Activated CD4-positive, alpha-beta T cell treated with anti-CD3 and anti-CD28 coated beads, Interleukin-2, amount 50 U/mL, for 24 hours (primary cell): ENCODE data around the gene HLX.

Source experiments
- DNase-seq, 2 donors: peaks; one replicate each; pipeline ENCODE4 v3.0.0-alpha.2; 2020; ENCODE audit warnings: low read depth in 1 of 2, low spot score in 1 of 2

HLX gene

DNA sequence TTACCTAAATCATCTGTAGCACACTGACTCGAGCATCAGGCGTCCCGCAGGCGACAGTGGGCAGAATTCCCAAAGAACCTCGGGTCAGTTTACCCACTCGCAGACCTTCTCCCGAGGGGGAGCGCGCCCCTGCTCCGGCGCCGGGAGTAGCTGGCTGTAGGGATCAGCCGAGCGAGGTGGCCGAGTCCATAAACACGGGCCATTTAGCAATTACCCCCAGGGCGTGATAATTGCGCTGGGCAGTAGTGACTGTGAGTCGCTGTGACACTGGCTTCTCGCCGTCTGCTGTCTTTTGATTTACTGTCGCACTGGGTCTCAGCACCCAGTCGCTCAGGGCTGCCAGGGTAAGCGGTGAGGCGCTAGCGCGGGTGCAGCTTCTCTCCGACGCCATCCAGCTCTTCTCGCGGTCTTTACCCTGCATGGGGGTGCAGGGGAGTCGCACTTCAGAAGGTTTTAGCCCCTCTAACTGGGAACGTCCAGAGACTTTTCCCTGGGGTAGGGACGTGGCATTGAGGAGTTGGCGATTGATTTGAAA, 16.2 kb downstream of the HLX start:
- DNase-seq, result no peak

GRCh38 chr1:220896092-220896491, 16.8 kb downstream of the HLX start:
- no peak for DNase-seq

GRCh38 chr1:220900842-220901241, 21.6 kb downstream of the HLX start:
- DNase-seq, result no peak

- DNase-seq, result no peak
Observed at GRCh38 chr1:220901881-220902280, 22.6 kb downstream of the HLX start.

DNA sequence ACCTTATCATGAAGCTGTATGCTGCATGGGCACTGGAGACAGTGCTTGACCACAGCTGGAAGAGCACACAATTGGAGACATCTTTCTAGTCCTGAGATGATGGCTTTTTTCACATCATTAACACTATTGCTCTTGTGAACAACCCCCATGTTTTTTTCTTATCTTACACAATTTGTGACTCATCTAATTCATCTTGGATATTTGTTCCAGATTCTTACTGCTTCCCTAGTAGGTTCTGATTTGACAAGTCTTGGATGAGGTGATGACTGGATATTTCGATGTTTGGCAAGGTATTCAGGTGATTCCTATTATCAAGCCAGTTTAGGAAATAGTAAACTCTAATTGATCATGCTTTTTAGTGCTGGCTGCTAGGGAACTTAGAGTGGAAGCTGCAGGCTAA, 23.7 kb downstream of the HLX start:
- no peak for DNase-seq

DNA sequence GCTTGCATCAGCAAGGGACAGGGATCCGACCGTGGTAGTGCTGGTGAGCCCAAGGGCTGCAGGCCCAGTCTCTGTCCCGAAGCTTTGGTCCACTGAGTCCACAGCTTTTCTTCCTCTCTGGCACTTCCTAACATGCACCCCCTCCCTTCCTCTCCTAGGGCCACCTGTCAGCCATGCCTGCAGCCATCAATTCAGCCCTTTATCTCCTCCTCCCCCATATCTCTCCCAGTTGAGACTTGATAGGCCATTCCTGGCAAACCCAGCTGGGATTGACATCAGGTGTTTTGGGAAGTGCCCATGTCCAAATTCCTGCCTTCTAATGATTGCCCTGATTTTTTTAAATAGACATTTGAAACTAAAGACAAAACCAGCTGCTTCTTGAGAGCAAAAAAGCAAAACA, 25.6 kb downstream of the HLX start:
- DNase-seq, result no peak

DNA sequence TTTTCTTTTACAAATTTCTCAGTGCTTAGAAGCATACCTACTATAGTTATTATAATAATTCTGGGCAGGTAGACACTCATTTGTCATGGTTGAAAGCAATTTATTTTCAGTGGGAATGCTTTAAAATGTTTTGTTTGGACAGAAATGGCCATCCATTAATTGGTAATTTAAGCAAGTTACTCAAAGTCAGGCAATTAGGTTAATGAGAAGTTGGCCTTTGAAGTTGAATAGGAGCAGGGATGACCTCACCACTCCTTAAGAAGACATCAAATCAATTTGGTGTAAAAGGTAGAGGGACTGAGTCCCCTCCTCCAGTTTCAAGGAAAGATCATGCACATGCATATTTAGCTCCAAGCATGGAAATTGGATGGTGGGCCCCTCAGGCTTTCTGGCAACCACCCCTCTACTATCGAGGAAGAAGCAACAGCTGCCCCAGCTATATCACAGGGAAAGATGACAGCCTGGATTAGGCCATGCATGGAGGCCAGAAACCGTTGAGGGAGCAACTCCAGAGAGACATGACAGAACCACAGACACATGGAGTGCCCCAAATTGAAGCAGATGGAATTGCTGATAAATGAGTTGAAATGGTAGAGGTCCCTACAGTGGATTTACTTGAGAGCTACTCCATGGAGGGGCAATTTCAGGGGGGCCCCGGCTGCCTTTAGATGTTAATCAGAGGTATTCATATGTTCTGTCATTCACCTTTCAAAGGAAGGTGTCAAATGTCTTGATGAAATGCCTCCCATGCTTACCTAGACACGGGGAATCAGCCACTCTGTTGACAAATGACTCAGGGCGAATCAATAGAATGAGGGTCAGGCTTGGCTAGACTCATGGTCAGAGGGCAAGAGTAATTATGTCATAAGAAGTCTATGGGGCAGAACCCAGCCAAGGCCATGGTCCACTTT, 26.7 kb downstream of the HLX start:
- no peak for DNase-seq

DNA sequence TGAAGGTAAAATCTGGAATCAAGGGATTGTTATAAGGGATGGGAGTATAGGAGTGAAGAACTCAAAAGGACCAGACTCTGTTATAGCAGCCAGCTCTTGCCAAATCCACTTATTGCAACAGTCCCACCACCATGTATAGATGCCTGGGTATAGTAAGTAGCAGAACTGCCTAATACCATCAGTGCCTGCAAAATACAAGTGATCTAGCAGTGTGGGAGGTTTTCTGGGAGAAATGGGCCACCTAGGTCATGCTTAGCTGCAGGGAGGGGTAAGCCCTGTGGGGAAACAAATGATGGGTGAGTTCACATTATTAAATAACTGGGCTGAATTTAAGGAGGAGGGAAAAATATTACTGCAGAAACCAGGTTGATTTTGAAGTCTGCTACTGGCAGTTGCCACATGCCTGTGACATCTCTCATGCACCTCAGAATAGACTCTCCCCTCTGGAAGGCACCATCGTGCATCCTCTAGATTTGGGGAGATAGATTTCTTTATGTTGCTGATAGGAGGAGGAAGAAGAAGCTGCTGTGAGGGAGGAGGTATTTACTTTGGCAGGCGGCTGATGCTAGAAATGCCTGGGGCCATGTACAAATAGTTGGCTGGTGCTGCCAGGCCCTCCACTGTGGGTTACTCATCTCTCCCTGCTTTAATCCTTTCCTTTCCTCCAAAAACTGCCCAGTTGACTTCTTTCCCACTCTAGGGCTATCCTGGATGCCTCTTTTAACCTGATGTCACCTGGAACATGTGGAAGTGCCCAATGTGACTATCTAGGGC, 27.5 kb downstream of the HLX start:
- DNase-seq, result no peak

GRCh38 chr1:220908757-220909156, 29.5 kb downstream of the HLX start:
- no peak for DNase-seq

DNA sequence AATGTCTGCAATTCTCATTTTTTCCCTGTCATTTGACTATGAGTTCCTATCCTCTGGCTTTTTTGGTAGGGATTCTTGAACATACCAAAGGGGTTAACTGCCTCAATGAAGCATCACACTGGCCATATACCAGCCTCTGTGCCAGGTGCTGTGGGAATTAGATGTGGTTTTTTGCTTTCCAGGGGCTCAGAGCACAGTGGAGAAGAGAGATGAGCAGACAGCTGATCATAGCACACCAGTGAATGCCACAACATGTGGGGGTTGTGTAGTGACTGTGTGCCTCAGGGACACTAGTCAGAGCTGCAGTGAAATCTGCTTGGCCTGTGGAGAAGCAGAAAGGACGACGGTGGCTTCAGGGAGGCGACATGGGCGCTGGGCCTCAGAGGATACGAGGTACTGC, 30.8 kb downstream of the HLX start:
- DNase-seq, result no peak

- no peak for DNase-seq
Observed at GRCh38 chr1:220914283-220915116, 35.3 kb downstream of the HLX start.

- DNase-seq, result no peak
Observed at GRCh38 chr1:220915117-220915440, 35.8 kb downstream of the HLX start.

GRCh38 chr1:220915954-220916353, 36.7 kb downstream of the HLX start:
- no peak for DNase-seq

DNA sequence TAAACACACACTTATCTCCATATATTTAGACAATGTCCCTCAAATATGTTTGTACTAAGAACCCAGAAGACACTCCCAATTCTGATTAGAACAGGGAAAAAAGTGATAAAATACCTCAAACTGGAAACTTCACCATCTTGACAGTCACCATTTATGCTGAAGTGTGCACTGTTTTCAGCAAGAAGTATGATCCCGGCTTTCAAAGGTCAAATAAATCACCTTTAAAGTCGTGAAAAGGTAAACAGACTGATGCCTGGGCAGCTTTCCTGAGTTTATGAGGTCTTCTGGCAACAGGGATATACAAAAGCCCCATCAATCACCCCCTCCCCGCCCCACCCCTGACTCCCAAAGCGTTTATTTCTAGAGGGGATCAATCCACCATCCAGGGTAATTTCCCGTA, 37.9 kb downstream of the HLX start:
- no peak for DNase-seq

DNA sequence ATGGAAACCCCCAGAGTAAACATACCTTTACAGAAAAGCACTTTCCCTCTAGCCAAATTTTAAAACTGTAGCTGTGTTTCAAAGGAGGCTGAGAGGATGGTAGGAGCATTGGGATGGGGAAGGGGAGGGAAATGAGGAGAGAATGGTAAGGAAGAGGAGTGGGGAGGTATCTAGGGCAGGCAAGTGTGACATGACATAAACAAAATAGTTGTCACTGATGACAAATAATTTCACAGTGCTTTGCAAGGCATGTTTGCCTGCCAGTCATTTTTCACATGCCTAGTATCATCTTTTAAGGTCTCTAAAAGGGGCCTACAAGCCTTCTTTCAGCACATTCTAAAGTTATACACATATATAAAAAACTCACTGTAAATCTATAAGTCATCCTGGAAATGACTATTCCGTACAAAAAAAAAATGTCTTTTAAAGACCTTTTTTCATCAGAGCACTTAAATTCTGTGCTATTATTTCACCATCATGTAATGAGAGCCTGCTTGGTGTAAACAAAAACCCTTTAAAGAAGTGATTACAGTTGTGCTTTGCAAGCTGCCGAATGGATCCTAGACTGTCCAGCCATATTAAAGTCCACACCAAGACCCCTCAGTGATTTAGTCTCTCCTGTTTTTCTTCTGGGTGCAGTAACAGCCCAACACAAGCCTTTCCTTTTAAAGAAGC, 38.4 kb downstream of the HLX start:
- DNase-seq, result no peak

GRCh38 chr1:220918285-220918951, 39.2 kb downstream of the HLX start:
- DNase-seq, result no peak

DNA sequence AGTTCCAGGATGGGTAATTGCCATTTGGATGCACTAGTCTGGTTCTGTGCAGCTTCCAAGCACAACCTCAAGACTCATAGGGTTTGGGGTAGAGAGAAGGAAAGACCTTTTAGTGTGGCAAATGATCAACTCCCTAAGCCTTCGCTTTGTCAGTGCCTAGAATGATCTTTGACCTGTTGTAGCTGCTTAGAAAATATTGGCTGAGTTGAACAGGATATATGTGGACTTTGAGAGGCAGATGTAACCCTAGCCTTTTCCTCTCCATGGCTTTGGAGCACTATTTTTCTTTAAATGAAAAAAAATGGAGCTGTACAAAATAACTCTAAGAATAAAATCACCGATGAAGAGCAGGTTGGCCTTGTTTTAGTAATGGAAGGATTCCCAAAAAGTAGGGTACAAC, 41.7 kb downstream of the HLX start:
- no peak for DNase-seq

- DNase-seq, result no peak
Observed at GRCh38 chr1:220921498-220921897, 42.3 kb downstream of the HLX start.

DNA sequence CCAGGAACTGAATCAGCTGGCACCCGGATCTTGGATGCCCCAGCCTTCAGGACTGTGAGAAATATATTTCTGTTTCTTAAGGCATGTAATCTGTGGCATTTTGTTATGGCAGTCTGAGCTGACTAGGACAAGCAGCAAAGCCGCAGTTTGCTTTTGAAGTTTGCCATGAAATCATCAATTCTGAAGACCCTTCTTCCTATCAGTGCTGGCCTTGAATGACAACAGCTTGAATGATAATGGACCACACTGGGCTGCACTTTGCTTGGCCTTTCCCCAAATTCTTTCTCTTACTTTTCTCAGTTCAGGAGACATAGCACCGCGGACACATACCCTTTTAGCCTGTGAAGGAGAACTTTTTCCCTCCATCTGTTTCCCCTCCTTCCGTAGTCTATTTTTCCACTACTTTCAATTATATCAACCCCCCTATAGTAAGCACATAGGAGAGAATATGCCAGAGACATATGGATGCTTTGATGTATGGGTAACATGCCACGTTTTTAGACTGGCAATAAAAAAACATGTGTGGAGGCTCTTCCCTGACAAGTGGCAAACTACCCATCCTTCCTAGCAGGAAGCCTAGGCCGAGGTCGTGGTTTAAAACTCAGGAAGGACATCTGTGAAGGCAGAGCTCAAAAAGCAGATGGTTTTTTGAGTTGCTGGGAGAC, 42.9 kb downstream of the HLX start:
- no peak for DNase-seq

DNA sequence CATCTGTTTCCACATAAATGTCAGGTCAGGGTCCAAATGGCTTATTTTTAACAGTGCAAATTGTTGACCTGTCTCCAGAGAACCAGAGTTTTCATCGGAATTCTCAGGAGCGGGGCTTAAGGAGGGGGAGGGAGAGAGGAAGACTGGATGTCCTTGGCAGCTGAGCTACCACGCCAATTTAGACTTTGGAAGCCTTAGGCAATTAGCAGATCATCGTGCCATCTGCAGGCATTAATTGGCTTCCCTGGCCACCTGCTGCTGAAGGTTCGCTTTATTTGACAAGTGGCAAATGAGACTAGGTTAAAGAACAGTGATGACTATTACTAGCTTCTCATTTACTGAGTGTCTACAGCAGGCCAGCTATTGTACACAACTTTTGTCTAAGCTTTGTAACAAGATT, 43.7 kb downstream of the HLX start:
- DNase-seq, result no peak
